IPS-18c (cell line): ENCODE results near the gene EVI5.

Experiments used
- H3K4me3 ChIP-seq: 2 replicates; pipeline ENCODE4 v1.7.0; 2013; ENCODE audit warnings: low read depth, mild to moderate bottlenecking, low read length, moderate library complexity; ENCODE audit not compliant: insufficient read depth
- H3K9me3 ChIP-seq: one replicate; pipeline ENCODE4 v1.6.1; 2013; ENCODE audit warnings: mild to moderate bottlenecking, low read length, moderate library complexity; ENCODE audit not compliant: control insufficient read depth, insufficient read depth

Gene EVI5

GRCh38 chr1:92488416-92488815 lies 296.5 kb downstream of the EVI5 start:
- Histone ChIP-seq H3K4me3 (no peak overlapping the region), H3K9me3 (peaks cover 2% of the 10 kb centered on the region)

- peak overlapping the region; percentile 44 for H3K4me3 ChIP-seq
- H3K9me3 ChIP-seq: peaks cover 2% of the 10 kb centered on the region
Measured at GRCh38 chr1:92487078-92487605, 297.8 kb downstream of the EVI5 start.

- Histone ChIP-seq H3K9me3 (peaks cover 2% of the 10 kb centered on the region), H3K4me3 (peak within 1 kb of the TSS; percentile 56)
Measured at GRCh38 chr1:92486251-92487077, 298.4 kb downstream of the EVI5 start, which contains the start of gene GFI1. Gene GFI1, minus strand, starts transcription at chr1:92486925. Its CDS starts 3,438 bp downstream, at chr1:92483487.

GRCh38 chr1:92485381-92486250 lies 299.3 kb downstream of the EVI5 start:
- peak overlapping the region; percentile 56; the same call in 1 of the 2 replicates for H3K4me3 ChIP-seq
- H3K9me3 ChIP-seq: peaks cover 6% of the 10 kb centered on the region

DNA sequence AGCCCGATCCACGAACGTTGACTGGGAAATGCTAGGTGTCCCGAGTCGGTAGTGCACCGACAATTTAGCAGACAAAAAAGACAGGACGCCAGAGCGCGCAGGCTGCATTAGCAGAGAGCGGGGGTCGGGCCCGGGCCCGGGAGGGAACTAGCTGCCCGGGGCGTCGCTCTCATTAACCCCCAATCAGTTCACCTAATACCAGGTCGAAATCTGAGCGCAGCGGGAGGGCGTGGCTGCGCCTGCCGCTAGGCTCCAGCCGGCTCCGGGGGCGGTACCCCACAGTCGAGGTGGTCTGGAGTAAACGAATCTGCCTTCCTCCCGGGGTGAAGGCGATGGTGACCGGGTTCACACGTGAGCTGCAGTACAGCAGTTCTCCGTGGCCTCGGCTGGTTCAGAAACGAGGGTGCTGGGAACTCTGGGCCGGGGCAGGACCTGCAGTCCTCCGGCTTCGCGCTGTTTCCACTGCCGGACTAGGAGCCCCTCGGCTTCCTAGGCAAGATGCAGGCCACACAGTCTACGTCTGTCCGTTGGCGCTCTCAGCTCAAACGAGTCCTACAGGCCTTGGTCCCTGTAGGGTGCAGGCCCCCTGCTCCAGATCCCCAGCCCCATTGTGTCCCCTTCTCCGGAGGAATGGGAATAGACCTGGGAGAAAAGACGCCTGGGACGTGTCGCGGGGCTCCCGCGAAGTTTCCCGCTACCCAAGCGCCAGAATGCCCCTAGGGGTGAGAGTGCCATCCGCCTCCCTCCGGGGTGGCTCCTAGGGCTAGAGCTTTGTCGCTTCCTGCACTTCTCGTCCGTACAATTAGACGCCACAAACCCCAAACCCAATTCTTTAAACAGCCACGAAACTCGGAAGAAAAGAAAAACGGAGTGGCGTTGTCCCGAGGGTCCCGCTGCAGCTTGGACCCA lies 300.2 kb downstream of the EVI5 start:
- Histone ChIP-seq H3K4me3 (peak overlapping the region; percentile 56), H3K9me3 (peaks cover 6% of the 10 kb centered on the region)

- H3K9me3 ChIP-seq: peaks cover 4% of the 10 kb centered on the region
- H3K4me3 ChIP-seq: peak overlapping the region; percentile 56
Measured at GRCh38 chr1:92483610-92484471, 301.1 kb downstream of the EVI5 start.

DNA sequence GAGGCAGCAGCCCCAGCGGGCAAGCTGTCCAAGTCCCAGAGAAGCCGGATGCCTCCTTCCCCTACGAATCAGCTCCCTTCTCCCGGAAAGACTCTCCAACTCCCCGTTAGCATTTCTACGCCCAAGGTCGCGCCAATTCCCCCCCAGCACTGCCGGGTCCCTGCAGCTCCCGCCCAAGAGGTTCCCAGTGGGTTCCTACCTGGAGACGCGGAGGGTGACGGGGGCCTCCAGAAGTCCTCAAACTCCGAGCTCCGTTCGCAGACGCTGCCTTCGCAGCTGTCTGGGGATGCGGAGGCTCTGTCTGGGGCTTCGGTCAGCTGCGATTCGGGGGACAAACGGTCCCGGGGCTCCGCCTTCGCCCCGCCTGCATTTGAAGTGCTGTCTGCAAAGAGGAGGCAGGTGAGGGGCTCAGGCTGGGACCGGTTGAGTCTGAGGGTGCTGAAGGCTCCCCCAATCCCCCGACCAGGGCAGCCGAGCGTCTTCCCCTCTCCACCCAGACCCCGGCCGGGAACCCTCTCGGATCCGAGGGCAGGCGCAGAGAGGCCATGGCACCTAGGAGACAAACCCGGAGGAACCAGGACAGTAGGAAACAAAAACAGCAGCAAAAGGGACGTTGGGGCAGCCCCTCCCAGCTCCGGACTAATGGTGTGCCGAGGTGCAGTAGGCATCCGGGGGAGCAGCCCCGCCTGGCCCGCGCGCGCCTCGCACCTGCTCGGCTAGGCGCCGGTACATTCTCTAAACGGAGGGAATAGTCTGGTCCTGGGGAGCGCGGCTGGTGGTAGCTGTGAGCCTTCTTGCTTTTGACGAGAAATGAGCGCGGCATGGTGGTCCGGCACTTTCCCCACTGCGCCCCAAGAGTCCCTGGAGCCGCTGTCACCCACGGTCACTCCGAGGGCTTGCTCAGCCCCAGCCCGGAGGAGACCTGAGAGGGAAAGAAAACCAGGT lies 302.0 kb downstream of the EVI5 start:
- Histone ChIP-seq H3K4me3 (peak overlapping the region; percentile 56), H3K9me3 (peaks cover 4% of the 10 kb centered on the region)

GRCh38 chr1:92481971-92482664 lies 302.8 kb downstream of the EVI5 start:
- peaks cover 4% of the 10 kb centered on the region for H3K9me3 ChIP-seq
- peak overlapping the region; percentile 56; the same call in 1 of the 2 replicates for H3K4me3 ChIP-seq

- peak overlapping the region; percentile 46; the same call in 1 of the 2 replicates for H3K4me3 ChIP-seq
- H3K9me3 ChIP-seq: peaks cover 4% of the 10 kb centered on the region
Measured at GRCh38 chr1:92481599-92481925, 303.3 kb downstream of the EVI5 start.

DNA sequence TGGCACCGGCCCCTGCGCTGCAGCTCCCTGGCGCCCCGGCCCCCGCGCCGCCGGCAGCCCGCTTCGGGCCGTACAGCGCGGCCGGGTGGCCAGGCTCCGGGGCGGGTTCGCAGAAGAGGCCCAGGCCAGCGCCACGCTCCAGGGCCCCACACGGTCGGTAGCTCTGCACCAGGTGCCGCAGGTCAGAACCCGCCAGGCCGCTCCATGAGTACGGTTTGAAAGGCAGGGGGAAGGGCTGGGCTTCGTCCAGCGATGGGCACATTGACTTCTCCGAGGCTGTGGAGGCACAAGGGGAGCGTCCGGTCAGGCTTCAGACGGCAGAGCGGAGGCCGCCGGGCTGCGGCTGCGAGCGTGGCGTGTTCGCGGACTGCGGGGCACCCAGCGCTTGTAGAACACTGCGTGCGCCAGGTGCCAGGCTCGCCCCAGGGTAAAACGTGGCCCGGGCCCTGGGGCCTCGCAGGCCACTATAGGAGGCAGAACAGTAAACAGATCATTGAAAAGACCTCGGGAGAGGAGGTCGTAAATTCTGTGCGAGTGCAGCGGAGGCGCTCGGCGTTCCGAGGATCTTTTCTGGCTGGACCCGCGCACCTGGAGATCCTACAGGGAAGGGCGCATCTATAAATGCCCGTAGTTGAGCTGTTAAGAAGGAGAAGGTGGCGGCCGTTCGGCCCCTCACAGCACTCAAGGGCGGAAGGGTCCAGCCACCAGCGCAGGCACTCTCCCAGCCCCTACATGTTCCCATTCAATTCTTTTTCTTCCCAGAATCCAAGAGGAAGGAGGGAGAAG lies 303.9 kb downstream of the EVI5 start:
- H3K9me3 ChIP-seq: peaks cover 6% of the 10 kb centered on the region
- peak overlapping the region; percentile 46 for H3K4me3 ChIP-seq

GRCh38 chr1:92480200-92480812 lies 304.6 kb downstream of the EVI5 start:
- Histone ChIP-seq H3K4me3 (peak overlapping the region; percentile 46), H3K9me3 (peaks cover 6% of the 10 kb centered on the region)

DNA sequence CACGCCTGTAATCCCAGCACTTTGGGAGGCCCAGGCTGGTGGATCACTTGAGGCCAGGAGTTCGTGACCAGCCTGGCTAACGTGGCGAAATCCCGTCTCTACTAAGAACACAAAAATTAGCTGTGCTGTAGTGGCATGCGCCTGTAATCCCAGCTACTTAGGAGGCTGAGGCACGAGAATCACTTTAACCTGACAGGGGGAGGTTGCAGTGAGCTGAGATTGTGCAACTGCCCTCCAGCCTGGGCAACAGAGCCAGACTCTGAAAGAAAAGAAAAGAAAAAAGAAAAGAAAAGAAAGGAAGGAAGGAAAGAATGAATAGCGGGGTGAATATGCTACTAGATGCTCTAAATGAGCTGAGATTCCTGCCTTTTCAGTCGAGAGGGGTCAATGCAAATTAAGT lies 305.3 kb downstream of the EVI5 start:
- Histone ChIP-seq H3K9me3 (peaks cover 6% of the 10 kb centered on the region), H3K4me3 (no peak overlapping the region)

DNA sequence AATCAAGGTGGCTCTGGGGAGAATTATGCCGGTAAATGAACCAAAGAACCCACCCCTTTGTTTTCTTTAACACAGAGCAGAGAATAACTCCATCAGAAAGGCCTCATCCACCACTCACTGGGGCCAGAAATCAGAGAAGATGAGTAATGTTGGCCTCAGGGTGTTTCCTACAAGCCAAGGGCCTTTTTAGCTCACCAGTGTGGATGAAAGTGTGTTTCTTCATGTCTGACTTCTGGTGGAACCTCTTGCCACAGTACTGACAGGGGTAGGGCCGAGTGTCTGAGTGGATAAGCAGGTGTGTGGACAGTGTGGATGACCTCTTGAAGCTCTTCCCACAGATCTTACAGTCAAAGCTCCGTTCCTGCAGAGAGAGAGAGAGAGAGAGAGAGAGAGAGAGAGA lies 306.5 kb downstream of the EVI5 start:
- Histone ChIP-seq H3K9me3 (peaks cover 6% of the 10 kb centered on the region), H3K4me3 (no peak overlapping the region)
